Stimulated activated CD8-positive, alpha-beta memory T cell treated with anti-CD3 and anti-CD28 coated beads, Interleukin-7, amount 100 ng/mL, for 1 hour (primary cell): ENCODE measurements around the gene RSPRY1.

ENCODE experiments used
- DNase-seq, 2 donors: peaks; one replicate each; pipeline ENCODE4 v3.0.0-alpha.2; 2020; ENCODE audit warnings: low read depth in 2 of 2

RSPRY1 gene

DNA sequence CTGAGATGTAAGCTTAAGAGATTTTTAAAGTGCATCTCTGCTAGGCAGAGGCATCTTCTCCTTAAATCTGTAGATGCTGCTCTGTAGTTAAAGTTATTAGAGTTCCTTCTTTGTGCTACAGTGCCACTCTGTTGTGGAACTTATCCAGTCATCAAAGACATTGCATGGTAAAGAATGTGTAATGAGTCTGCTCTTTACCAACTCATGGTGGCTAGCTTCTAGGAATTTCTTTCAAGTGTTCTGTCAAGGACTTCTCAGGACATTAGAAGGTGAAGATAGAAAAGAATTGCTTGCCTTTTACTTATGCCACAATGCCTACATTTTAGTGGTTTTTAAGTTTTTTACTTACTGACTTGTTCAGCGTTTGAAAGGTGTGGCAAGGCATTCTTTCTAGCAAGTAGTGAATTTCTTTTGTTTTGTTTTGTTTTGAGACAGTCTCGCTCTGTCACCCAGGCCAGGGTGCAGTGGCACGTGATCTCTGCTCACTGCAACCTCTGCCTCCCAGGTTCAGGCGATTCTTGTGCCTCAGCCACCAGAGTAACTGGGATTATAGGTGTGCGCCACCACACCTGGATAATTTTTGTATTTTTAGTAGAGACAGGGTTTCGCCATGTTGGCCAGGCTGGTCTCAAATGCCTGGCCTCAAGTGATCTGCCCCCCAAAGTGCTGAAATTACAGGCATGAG, 38.7 kb downstream of the RSPRY1 start:
- DNase-seq = no peak

DNA sequence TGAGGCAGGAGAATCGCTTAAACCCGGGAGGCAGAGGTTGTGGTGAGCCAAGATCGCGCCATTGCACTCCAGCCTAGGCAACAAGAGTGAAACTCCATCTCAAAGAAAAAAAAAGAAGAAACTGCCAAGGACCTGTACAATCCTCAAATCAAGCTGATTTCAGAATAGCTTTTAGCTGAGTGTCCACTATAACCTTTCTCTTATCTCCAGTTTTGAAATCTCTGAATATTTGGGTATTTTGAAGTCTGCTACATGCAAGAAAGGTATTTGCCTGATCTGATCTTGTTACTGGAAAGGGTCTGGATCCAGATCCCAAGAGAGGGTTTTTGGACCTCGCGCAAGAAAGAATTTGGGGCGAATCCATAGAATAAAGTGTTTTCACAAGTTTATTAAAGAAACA, 39.8 kb downstream of the RSPRY1 start:
- DNase-seq = no peak

- no peak for DNase-seq
Observed at GRCh38 chr16:57226701-57227621, 40.8 kb downstream of the RSPRY1 start.

GRCh38 chr16:57229079-57229478, 43.0 kb downstream of the RSPRY1 start:
- DNase-seq = no peak

GRCh38 chr16:57231821-57232350, 45.8 kb downstream of the RSPRY1 start:
- DNase-seq = no peak

DNA sequence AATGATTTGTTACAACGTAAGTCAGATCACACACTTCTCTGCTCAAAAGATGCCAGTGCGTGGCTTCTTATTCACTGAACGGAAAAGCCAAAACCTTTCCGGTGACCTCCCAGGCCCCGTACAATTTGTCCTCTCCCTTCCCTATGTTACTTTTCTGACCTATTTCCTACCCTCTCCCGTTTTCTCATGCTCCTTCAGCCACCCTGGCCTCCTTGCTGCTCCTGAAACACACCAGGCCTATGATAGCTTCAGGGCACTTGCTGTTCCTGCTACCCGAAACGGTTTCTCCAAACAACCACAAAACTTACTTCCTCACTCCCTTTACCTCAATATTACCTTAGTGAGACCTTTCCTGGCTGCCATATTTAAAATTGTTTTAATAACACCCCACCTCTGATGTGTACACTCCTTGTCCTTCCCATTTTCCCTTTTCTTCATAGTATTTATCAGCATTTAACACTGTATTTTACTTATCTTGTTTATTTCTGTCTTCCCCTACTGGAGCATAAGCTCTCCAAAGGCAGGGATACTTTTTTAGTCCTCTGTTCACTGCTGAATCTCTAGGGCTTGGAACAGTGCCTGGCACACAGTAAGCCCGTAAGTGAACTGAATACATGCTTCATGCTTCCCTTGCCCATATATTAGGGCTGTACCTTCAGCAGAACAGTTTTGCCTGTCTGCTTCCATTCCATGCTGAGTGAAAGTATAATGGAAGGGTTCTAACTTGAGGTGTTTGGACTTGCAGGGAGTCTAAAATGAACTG, 48.0 kb downstream of the RSPRY1 start:
- no peak for DNase-seq

DNA sequence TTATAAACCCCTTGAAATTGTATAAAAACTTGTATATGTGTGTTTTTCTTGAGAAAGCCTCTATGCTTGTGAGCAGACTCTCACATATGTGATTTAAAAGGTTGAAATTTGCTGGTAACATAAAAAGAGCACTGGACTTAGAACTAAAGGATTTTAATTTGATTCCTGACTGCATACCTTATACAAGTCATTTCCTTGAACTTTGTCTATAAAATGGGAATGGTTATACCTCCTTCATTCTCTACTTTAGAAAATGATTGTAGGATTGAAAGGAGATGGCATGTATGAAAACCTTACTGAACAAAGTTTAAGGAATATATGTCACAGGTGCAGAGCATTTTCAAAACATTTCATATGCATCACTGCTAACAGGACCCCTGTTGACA, 48.6 kb downstream of the RSPRY1 start:
- no peak for DNase-seq

- no peak for DNase-seq
Observed at GRCh38 chr16:57235128-57236021, 49.2 kb downstream of the RSPRY1 start.

DNA sequence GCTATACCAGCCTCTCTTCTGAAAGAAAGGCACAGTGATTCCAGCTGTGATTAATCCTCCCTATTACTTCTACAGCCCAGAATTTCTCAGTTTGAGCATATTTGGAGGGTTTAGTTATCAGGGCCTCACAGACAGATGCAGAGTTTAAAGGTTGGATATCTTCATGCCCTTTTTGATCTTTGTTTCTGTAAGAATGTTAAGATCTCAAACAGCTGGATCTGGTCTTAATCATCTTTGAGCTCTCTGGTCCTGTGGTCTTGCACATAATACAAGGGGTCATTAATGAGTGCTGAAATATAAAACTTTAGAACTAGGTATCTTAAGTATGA, 49.9 kb downstream of the RSPRY1 start:
- DNase-seq = no peak

- no peak for DNase-seq
Observed at GRCh38 chr16:57238682-57239081, 52.6 kb downstream of the RSPRY1 start.

GRCh38 chr16:57239107-57239506, 53.0 kb downstream of the RSPRY1 start:
- no peak for DNase-seq

- DNase-seq = no peak
Observed at GRCh38 chr16:57240851-57241250, 54.7 kb downstream of the RSPRY1 start.

GRCh38 chr16:57242650-57243049, 56.5 kb downstream of the RSPRY1 start:
- no peak for DNase-seq

- no peak for DNase-seq
Observed at GRCh38 chr16:57244463-57244766, 58.3 kb downstream of the RSPRY1 start.

GRCh38 chr16:57244767-57245471, 58.8 kb downstream of the RSPRY1 start, which contains the start of gene ARL2BP:
Gene ARL2BP, plus strand, starts transcription at chr16:57245259. Its CDS starts 109 bp downstream, at chr16:57245368.
- DNase-seq = peak; percentile 92 to 93

DNA sequence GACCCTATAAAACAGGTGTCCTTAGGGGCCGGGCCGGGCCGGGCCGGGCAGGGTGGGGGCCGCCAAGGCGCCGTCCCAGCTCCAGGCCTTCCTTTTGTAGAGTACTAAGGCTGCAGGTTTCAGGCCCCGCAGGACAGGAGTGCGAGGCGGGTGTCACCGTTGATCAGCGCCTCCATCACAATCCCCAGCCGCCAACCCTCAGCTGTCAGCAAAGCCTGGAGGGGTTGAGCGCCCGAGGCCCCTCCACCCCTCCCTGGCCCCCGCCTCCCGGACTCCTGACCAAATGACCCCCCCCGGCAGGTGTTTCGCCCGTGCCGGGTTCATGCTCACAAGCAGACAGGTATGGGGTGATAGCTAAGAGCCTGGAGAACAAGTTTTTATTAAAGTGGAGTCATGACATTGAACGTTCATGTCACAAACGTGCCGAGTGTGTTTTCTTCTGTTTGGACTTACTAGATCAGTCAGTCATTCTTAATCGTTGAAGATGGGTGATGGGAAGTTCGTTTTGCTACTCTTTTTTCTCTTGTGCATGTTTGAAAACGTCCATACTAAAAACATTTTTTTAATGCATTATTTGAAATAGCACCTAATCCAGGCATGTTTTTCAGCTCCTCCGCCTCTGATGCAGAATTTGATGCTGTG, 59.5 kb downstream of the RSPRY1 start:
- DNase-seq = no peak

- DNase-seq = no peak
Observed at GRCh38 chr16:57251352-57251751, 65.2 kb downstream of the RSPRY1 start.

GRCh38 chr16:57252148-57252721, 66.1 kb downstream of the RSPRY1 start:
- DNase-seq = no peak

GRCh38 chr16:57253466-57253865, 67.3 kb downstream of the RSPRY1 start:
- DNase-seq = no peak
